A673 (cell line): ENCODE data around the gene ALX4.

Experiments
- EZH2 ChIP-seq: fragments of 200-600 bp; sonication (generic); IDR thresholded peaks from 2 replicates; pipeline ENCODE4 v1.6.1; 2017; ENCODE audit warnings: borderline replicate concordance, low read depth, mild to moderate bottlenecking, mixed read lengths, antibody characterized with exemption, low read length; ENCODE audit not compliant: poor library complexity, severe bottlenecking
- TF ChIP-seq, protein P1 (sequence below): fragments of 300-800, 200-600 bp; sonication (generic); conservative IDR thresholded peaks from 2 replicates; pipeline ENCODE4 v1.5.1; 2017; ENCODE audit warnings: low read depth, mild to moderate bottlenecking, antibody characterized with exemption, low read length, moderate library complexity, mixed read lengths

DNA sequence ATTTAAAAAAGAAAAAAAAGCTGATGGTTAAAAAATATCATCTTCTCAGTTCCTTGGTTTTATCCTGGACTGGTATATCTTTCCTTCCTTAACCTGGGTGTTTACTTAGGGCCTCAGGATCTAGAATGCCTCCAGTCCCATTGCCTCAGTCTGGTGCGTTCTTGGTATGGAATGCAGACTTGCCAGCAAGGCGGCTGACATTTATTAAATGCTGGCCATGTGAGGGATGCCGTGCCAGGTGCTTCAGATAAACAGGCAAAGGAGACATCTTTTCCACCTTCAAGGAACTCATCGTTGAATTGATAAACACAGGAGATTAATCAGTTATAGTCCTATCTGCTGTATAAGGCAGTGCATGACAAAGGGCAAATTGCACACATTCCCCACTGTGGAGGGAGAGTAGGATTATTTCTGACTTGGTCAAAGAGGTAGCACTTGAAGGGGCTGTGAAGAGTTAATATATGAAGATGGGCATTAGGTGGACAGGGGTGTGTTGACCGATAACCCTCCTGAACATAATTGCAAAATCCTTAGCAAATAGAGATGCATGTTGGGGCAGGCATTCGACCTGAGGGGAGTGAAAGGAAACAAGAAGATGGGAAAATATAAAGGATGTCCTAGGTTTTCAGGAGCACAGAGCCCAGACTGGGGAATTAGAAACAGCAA, 54.4 kb downstream of the ALX4 start:
- TF ChIP-seq, protein P1, sequence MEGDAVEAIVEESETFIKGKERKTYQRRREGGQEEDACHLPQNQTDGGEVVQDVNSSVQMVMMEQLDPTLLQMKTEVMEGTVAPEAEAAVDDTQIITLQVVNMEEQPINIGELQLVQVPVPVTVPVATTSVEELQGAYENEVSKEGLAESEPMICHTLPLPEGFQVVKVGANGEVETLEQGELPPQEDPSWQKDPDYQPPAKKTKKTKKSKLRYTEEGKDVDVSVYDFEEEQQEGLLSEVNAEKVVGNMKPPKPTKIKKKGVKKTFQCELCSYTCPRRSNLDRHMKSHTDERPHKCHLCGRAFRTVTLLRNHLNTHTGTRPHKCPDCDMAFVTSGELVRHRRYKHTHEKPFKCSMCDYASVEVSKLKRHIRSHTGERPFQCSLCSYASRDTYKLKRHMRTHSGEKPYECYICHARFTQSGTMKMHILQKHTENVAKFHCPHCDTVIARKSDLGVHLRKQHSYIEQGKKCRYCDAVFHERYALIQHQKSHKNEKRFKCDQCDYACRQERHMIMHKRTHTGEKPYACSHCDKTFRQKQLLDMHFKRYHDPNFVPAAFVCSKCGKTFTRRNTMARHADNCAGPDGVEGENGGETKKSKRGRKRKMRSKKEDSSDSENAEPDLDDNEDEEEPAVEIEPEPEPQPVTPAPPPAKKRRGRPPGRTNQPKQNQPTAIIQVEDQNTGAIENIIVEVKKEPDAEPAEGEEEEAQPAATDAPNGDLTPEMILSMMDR, result no peak
- no peak for TF ChIP-seq EZH2
